ENCODE data around the gene CAPZA2. TPM values are rescaled to one million over a fixed set of nuclear protein-coding genes. Genes with fewer than 3 reads are reported as not detected.

CAPZA2 gene
- total RNA-seq, 2 experiments from 2014 or later, result 93.6 to 96.5 TPM

DNA sequence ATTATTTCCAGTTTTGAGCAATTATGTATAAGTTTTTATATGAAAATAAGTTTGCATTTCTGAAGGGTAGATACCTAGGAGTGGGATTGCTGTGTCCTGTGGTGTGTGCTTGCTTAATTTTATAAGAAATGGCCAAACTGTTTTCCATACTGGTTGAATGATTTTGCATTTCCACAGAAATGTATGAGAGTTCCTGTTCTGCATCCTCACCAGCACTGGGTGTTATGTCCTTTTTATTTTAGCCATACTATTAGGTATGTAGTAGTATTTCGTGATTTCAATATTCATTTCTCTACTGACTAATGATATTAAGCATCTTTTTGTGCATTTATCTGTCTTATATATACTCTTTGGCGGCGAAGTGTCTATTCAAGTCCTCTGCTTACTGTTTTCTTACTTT lies 22.3 kb downstream of the CAPZA2 start:
- Mint-ChIP-seq H3K27me3 (no peaks in the 10 kb centered on the region), H3K4me1 (ENCODE audit: low read depth) (peaks cover 43% of the 10 kb centered on the region), H3K36me3 (ENCODE audit: low read depth) (peaks cover 72% of the 10 kb centered on the region), H3K9me3 (peaks cover 3% of the 10 kb centered on the region), H3K27ac (no peak overlapping the region), H3K4me3 (no peak overlapping the region)
- ATAC-seq (ENCODE audit: poor library complexity), result no peak
- TF ChIP-seq, protein P1, sequence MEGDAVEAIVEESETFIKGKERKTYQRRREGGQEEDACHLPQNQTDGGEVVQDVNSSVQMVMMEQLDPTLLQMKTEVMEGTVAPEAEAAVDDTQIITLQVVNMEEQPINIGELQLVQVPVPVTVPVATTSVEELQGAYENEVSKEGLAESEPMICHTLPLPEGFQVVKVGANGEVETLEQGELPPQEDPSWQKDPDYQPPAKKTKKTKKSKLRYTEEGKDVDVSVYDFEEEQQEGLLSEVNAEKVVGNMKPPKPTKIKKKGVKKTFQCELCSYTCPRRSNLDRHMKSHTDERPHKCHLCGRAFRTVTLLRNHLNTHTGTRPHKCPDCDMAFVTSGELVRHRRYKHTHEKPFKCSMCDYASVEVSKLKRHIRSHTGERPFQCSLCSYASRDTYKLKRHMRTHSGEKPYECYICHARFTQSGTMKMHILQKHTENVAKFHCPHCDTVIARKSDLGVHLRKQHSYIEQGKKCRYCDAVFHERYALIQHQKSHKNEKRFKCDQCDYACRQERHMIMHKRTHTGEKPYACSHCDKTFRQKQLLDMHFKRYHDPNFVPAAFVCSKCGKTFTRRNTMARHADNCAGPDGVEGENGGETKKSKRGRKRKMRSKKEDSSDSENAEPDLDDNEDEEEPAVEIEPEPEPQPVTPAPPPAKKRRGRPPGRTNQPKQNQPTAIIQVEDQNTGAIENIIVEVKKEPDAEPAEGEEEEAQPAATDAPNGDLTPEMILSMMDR (IDR thresholded peaks at IDR 0.05), result no peak
- CTCF ChIA-PET, result no interaction called here
- no peaks in the 10 kb centered on the region for H3K27me3 ChIP-seq (ENCODE audit: control insufficient read depth in 1 of 2, insufficient read depth in 2 of 2, low read length in 2 of 2)
- peaks cover 16% of the 10 kb centered on the region for H3K36me3 ChIP-seq (ENCODE audit: insufficient read depth, low read length)
- peaks cover 3% of the 10 kb centered on the region for H3K4me1 ChIP-seq (ENCODE audit: insufficient read depth, low read length)
- intact Hi-C loops (cut with DNase I, micrococcal nuclease), result no loop called here
- no peak overlapping the region for H3K27ac ChIP-seq (ENCODE audit: low read depth in 1 of 2, low read length in 2 of 2)
- POLR2A ChIA-PET, result no interaction called here
- peaks cover 0 to 3% of the 10 kb centered on the region in 2 experiments for H3K9me3 ChIP-seq (ENCODE audit: control insufficient read depth in 1 of 2, insufficient read depth in 1 of 2, low read length in 2 of 2)
- no peak for DNase-seq
- no peak overlapping the region for H3K4me3 ChIP-seq (ENCODE audit: low read length)

- Mint-ChIP-seq H3K36me3 (ENCODE audit: low read depth) (peaks cover 73% of the 10 kb centered on the region), H3K4me3 (no peak overlapping the region), H3K27me3 (no peaks in the 10 kb centered on the region), H3K4me1 (ENCODE audit: low read depth) (peaks cover 41% of the 10 kb centered on the region), H3K9me3 (peaks cover 3% of the 10 kb centered on the region), H3K27ac (peak overlapping the region; percentile 37)
- CTCF ChIA-PET, result no interaction called here
- H3K27ac ChIP-seq (ENCODE audit: low read depth in 1 of 2, low read length in 2 of 2), result no peak overlapping the region
- POLR2A ChIA-PET, result no interaction called here
- H3K27me3 ChIP-seq (ENCODE audit: control insufficient read depth in 1 of 2, insufficient read depth in 2 of 2, low read length in 2 of 2), result no peaks in the 10 kb centered on the region
- ATAC-seq (ENCODE audit: poor library complexity) (no peak), DNase-seq (no peak)
- TF ChIP-seq, protein P1 (IDR thresholded peaks at IDR 0.05), result no peak
- peaks cover 0 to 3% of the 10 kb centered on the region in 2 experiments for H3K9me3 ChIP-seq (ENCODE audit: control insufficient read depth in 1 of 2, insufficient read depth in 1 of 2, low read length in 2 of 2)
- H3K4me1 ChIP-seq (ENCODE audit: insufficient read depth, low read length), result peaks cover 3% of the 10 kb centered on the region
- intact Hi-C loops (cut with DNase I, micrococcal nuclease), result no loop called here
- peaks cover 22% of the 10 kb centered on the region for H3K36me3 ChIP-seq (ENCODE audit: insufficient read depth, low read length)
- H3K4me3 ChIP-seq (ENCODE audit: low read length), result no peak overlapping the region
Observed at GRCh38 chr7:116885724-116886123, 23.3 kb downstream of the CAPZA2 start.

- POLR2A ChIA-PET, result no interaction called here
- H3K9me3 ChIP-seq (ENCODE audit: control insufficient read depth in 1 of 2, insufficient read depth in 1 of 2, low read length in 2 of 2), result peaks cover 0 to 3% of the 10 kb centered on the region in 2 experiments
- intact Hi-C loops (cut with DNase I, micrococcal nuclease), result no loop called here
- Mint-ChIP-seq H3K4me1 (ENCODE audit: low read depth) (peaks cover 36% of the 10 kb centered on the region), H3K27me3 (no peaks in the 10 kb centered on the region), H3K36me3 (ENCODE audit: low read depth) (peaks cover 74% of the 10 kb centered on the region), H3K27ac (peak overlapping the region; percentile 37), H3K9me3 (peaks cover 3% of the 10 kb centered on the region), H3K4me3 (no peak overlapping the region)
- peaks cover 26% of the 10 kb centered on the region for H3K36me3 ChIP-seq (ENCODE audit: insufficient read depth, low read length)
- TF ChIP-seq, protein P1 (IDR thresholded peaks at IDR 0.05), result no peak
- no peaks in the 10 kb centered on the region for H3K27me3 ChIP-seq (ENCODE audit: control insufficient read depth in 1 of 2, insufficient read depth in 2 of 2, low read length in 2 of 2)
- ATAC-seq (ENCODE audit: poor library complexity) (no peak), DNase-seq (no peak)
- CTCF ChIA-PET, result no interaction called here
- H3K4me3 ChIP-seq (ENCODE audit: low read length), result no peak overlapping the region
- no peak overlapping the region for H3K27ac ChIP-seq (ENCODE audit: low read depth in 1 of 2, low read length in 2 of 2)
- peaks cover 3% of the 10 kb centered on the region for H3K4me1 ChIP-seq (ENCODE audit: insufficient read depth, low read length)
Observed at GRCh38 chr7:116886543-116887156, 24.3 kb downstream of the CAPZA2 start.

Measured in CD4-positive, alpha-beta T cell (primary cell).